Measurements from ENCODE around the gene CHPF2. TPM values are rescaled to one million over a fixed set of nuclear protein-coding genes. Genes with fewer than 3 reads are reported as not detected.

Gene CHPF2
- polyA plus RNA-seq, 1 donor (not counting 4 experiments of a cell fraction or from before 2014, with no cell fraction given): 16.2 TPM

- no peaks in the 10 kb centered on the region for H3K79me2 ChIP-seq (ENCODE audit: control insufficient read depth, insufficient read depth, low read length)
- H3K9me1 ChIP-seq (ENCODE audit: control insufficient read depth, extremely low read depth, insufficient read depth, low read length): no peaks in the 10 kb centered on the region
- H3K9me3 ChIP-seq (ENCODE audit: control insufficient read depth, low read depth, low read length): no peaks in the 10 kb centered on the region
- no peak for FAIRE-seq
- TF ChIP-seq EZH2 (IDR thresholded peaks at IDR 0.05; ENCODE audit: low read length): no peak
- TF ChIP-seq, protein P1, sequence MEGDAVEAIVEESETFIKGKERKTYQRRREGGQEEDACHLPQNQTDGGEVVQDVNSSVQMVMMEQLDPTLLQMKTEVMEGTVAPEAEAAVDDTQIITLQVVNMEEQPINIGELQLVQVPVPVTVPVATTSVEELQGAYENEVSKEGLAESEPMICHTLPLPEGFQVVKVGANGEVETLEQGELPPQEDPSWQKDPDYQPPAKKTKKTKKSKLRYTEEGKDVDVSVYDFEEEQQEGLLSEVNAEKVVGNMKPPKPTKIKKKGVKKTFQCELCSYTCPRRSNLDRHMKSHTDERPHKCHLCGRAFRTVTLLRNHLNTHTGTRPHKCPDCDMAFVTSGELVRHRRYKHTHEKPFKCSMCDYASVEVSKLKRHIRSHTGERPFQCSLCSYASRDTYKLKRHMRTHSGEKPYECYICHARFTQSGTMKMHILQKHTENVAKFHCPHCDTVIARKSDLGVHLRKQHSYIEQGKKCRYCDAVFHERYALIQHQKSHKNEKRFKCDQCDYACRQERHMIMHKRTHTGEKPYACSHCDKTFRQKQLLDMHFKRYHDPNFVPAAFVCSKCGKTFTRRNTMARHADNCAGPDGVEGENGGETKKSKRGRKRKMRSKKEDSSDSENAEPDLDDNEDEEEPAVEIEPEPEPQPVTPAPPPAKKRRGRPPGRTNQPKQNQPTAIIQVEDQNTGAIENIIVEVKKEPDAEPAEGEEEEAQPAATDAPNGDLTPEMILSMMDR (optimal IDR thresholded peaks at IDR 0.05 in 1 of 3, IDR thresholded peaks at IDR 0.05 in 1 of 3, conservative IDR thresholded peaks at IDR 0.05 in 1 of 3; ENCODE audit: extremely low read depth in 1 of 3, insufficient read depth in 2 of 3, low read length in 3 of 3): no peak
- no peak overlapping the region for H2AFZ ChIP-seq (ENCODE audit: control insufficient read depth, low read length)
- peaks cover 44% of the 10 kb centered on the region for H3K27me3 ChIP-seq (ENCODE audit: control insufficient read depth, extremely low read depth, insufficient read depth, low read length)
- no peak overlapping the region for H3K4me2 ChIP-seq (ENCODE audit: control insufficient read depth, extremely low read depth, insufficient read depth, low read depth, low read length)
- DNase-seq (ENCODE audit: low read depth, low spot score): no peak
- dilution Hi-C loops (cut with MboI; ENCODE audit: extremely low pct_ligation_motif_present, low sequenced_read_pairs): no loop called here
- H3K27ac ChIP-seq (ENCODE audit: control insufficient read depth, insufficient read depth, low read length): no peak overlapping the region
- H3K9ac ChIP-seq (ENCODE audit: control insufficient read depth, extremely low read depth, insufficient read depth, low read length): no peak overlapping the region
- no peak overlapping the region for H3K4me3 ChIP-seq (ENCODE audit: control insufficient read depth in 2 of 3, extremely low read depth in 1 of 3, insufficient read depth in 2 of 3, low read depth in 1 of 3, low read length in 3 of 3)
- H4K20me1 ChIP-seq (ENCODE audit: control insufficient read depth, extremely low read depth, insufficient read depth, low read length): no peaks in the 10 kb centered on the region
- no peaks in the 10 kb centered on the region for H3K36me3 ChIP-seq (ENCODE audit: control insufficient read depth in 2 of 2, extremely low read depth in 1 of 2, insufficient read depth in 2 of 2, low read length in 2 of 2)
- H3K4me1 ChIP-seq (ENCODE audit: control insufficient read depth, extremely low read depth, insufficient read depth, low read length): no peaks in the 10 kb centered on the region
These were observed 40.2 kb upstream of the CHPF2 start for GRCh38 chr7:151192002-151192539.

GRCh38 chr7:151193203-151193978 is 38.9 kb upstream of the CHPF2 start:
- no peaks in the 10 kb centered on the region for H3K36me3 ChIP-seq (ENCODE audit: control insufficient read depth in 2 of 2, extremely low read depth in 1 of 2, insufficient read depth in 2 of 2, low read length in 2 of 2)
- TF ChIP-seq EZH2 (IDR thresholded peaks at IDR 0.05; ENCODE audit: low read length): no peak
- TF ChIP-seq, protein P1 (optimal IDR thresholded peaks at IDR 0.05 in 1 of 3, IDR thresholded peaks at IDR 0.05 in 1 of 3, conservative IDR thresholded peaks at IDR 0.05 in 1 of 3; ENCODE audit: extremely low read depth in 1 of 3, insufficient read depth in 2 of 3, low read length in 3 of 3): no peak
- no peaks in the 10 kb centered on the region for H4K20me1 ChIP-seq (ENCODE audit: control insufficient read depth, extremely low read depth, insufficient read depth, low read length)
- H3K9me3 ChIP-seq (ENCODE audit: control insufficient read depth, low read depth, low read length): no peaks in the 10 kb centered on the region
- H3K9me1 ChIP-seq (ENCODE audit: control insufficient read depth, extremely low read depth, insufficient read depth, low read length): no peaks in the 10 kb centered on the region
- no peak overlapping the region for H3K4me2 ChIP-seq (ENCODE audit: control insufficient read depth, extremely low read depth, insufficient read depth, low read depth, low read length)
- H3K9ac ChIP-seq (ENCODE audit: control insufficient read depth, extremely low read depth, insufficient read depth, low read length): no peak overlapping the region
- H3K4me3 ChIP-seq (ENCODE audit: control insufficient read depth in 2 of 3, extremely low read depth in 1 of 3, insufficient read depth in 2 of 3, low read depth in 1 of 3, low read length in 3 of 3): no peak overlapping the region
- no peaks in the 10 kb centered on the region for H3K4me1 ChIP-seq (ENCODE audit: control insufficient read depth, extremely low read depth, insufficient read depth, low read length)
- FAIRE-seq: no peak
- no peaks in the 10 kb centered on the region for H3K79me2 ChIP-seq (ENCODE audit: control insufficient read depth, insufficient read depth, low read length)
- no peak for DNase-seq (ENCODE audit: low read depth, low spot score)
- H3K27ac ChIP-seq (ENCODE audit: control insufficient read depth, insufficient read depth, low read length): no peak overlapping the region
- dilution Hi-C loops (cut with MboI; ENCODE audit: extremely low pct_ligation_motif_present, low sequenced_read_pairs): no loop called here
- no peak overlapping the region for H2AFZ ChIP-seq (ENCODE audit: control insufficient read depth, low read length)
- peaks cover 36% of the 10 kb centered on the region for H3K27me3 ChIP-seq (ENCODE audit: control insufficient read depth, extremely low read depth, insufficient read depth, low read length)
